RWPE2 (cell line): ENCODE data around the gene CCDC107.

Experiments used
- ATAC-seq: fragments of 200-7000 bp; cut with Tn5 transposase; 3 replicates; pipeline ENCODE4 v1.9.1; 2021; ENCODE audit warnings: low read depth
- DNase-seq: peaks from one replicate; pipeline ENCODE4 v3.0.0-alpha.2; 2020; ENCODE audit warnings: low spot score
- H3K27ac ChIP-seq: fragments of 450-650 bp; 2 replicates; pipeline ENCODE4 v1.5.1; 2017; ENCODE audit warnings: mild to moderate bottlenecking; ENCODE audit not compliant: poor library complexity, severe bottlenecking
- H3K27me3 ChIP-seq: fragments of 250-450 bp; sonication (Bioruptor Pico); 2 replicates; pipeline ENCODE4 v1.5.1; 2021; ENCODE audit warnings: mild to moderate bottlenecking, moderate library complexity; ENCODE audit not compliant: insufficient read depth, poor library complexity, severe bottlenecking
- H3K36me3 ChIP-seq: fragments of 250-450 bp; sonication (Bioruptor Pico); 2 replicates; pipeline ENCODE4 v1.5.1; 2020; ENCODE audit warnings: low read depth, mild to moderate bottlenecking, moderate library complexity
- H3K4me1 ChIP-seq: fragments of 250-450 bp; sonication (Bioruptor Pico); 2 replicates; pipeline ENCODE4 v1.5.1; 2021; ENCODE audit warnings: mild to moderate bottlenecking, moderate library complexity; ENCODE audit not compliant: insufficient read depth, poor library complexity, severe bottlenecking
- H3K4me3 ChIP-seq: fragments of 250-450 bp; sonication (Bioruptor Pico); 2 replicates; pipeline ENCODE4 v1.5.1; 2021; ENCODE audit warnings: mild to moderate bottlenecking, moderate library complexity; ENCODE audit not compliant: severe bottlenecking
- H3K9me3 ChIP-seq: fragments of 250-450 bp; sonication (Bioruptor Pico); 2 replicates; pipeline ENCODE4 v1.5.1; 2021; ENCODE audit warnings: mild to moderate bottlenecking, moderate library complexity; ENCODE audit not compliant: severe bottlenecking
- CTCF ChIP-seq: fragments of 450-650 bp; IDR thresholded peaks from one replicate; pipeline ENCODE4 v1.5.1; 2017; ENCODE audit warnings: mild to moderate bottlenecking, moderate library complexity; ENCODE audit not compliant: poor library complexity, severe bottlenecking

CCDC107 gene

GRCh38 chr9:35691757-35692301, 33.7 kb downstream of the CCDC107 start:
- H3K27ac ChIP-seq, result peak overlapping the region; percentile 92
- H3K27me3 ChIP-seq, result no peaks in the 10 kb centered on the region
- no peak for ATAC-seq
- no peak overlapping the region for H3K4me3 ChIP-seq
- H3K36me3 ChIP-seq, result peaks cover 30% of the 10 kb centered on the region
- peaks cover 14% of the 10 kb centered on the region for H3K4me1 ChIP-seq
- no peak for TF ChIP-seq CTCF
- H3K9me3 ChIP-seq, result no peaks in the 10 kb centered on the region
- DNase-seq, result no peak

- Histone ChIP-seq H3K36me3 (peaks cover 54% of the 10 kb centered on the region), H3K27me3 (no peaks in the 10 kb centered on the region), H3K4me3 (no peak overlapping the region), H3K27ac (no peak overlapping the region), H3K4me1 (peaks cover 3% of the 10 kb centered on the region), H3K9me3 (no peaks in the 10 kb centered on the region)
- ATAC-seq, result no peak
- TF ChIP-seq CTCF, result no peak
- no peak for DNase-seq
Measured at GRCh38 chr9:35695943-35696401, 37.9 kb downstream of the CCDC107 start.

- TF ChIP-seq CTCF, result peak; percentile 93
- DNase-seq (no peak), ATAC-seq (peak; percentile 83)
- Histone ChIP-seq H3K27me3 (no peaks in the 10 kb centered on the region), H3K4me1 (no peaks in the 10 kb centered on the region), H3K4me3 (no peak overlapping the region), H3K9me3 (no peaks in the 10 kb centered on the region), H3K27ac (no peak overlapping the region), H3K36me3 (peaks cover 61% of the 10 kb centered on the region)
Measured at GRCh38 chr9:35696520-35697215, 38.6 kb downstream of the CCDC107 start.

- DNase-seq (no peak), ATAC-seq (no peak)
- no peak for TF ChIP-seq CTCF
- Histone ChIP-seq H3K36me3 (peaks cover 69% of the 10 kb centered on the region), H3K27ac (no peak overlapping the region), H3K4me3 (no peak overlapping the region), H3K27me3 (no peaks in the 10 kb centered on the region), H3K4me1 (no peaks in the 10 kb centered on the region), H3K9me3 (no peaks in the 10 kb centered on the region)
Measured at GRCh38 chr9:35697486-35697885, 39.4 kb downstream of the CCDC107 start.

- Histone ChIP-seq H3K36me3 (peaks cover 76% of the 10 kb centered on the region), H3K9me3 (no peaks in the 10 kb centered on the region), H3K4me1 (no peaks in the 10 kb centered on the region), H3K4me3 (no peak overlapping the region), H3K27ac (no peak overlapping the region), H3K27me3 (no peaks in the 10 kb centered on the region)
- no peak for TF ChIP-seq CTCF
- DNase-seq, result no peak
- no peak for ATAC-seq
Measured at GRCh38 chr9:35698231-35698630, 40.1 kb downstream of the CCDC107 start.
